NT2/D1 (cell line): ENCODE measurements around the gene AP2B1.

Experiments used
- DNase-seq: peaks from one replicate; pipeline ENCODE4 v3.0.0-alpha.2; 2011; ENCODE audit warnings: low read depth, low spot score
- H3K27me3 ChIP-seq: 2 replicates; pipeline ENCODE4 v1.6.0; 2011; ENCODE audit warnings: mild to moderate bottlenecking; ENCODE audit not compliant: insufficient read length, insufficient read depth
- H3K36me3 ChIP-seq: 2 replicates; pipeline ENCODE4 v1.6.1; 2011; ENCODE audit warnings: mild to moderate bottlenecking, low read length, mixed read lengths; ENCODE audit not compliant: insufficient read depth, insufficient read length
- H3K4me1 ChIP-seq: 2 replicates; pipeline ENCODE4 v1.5.1; 2011; ENCODE audit not compliant: insufficient read depth, insufficient read length
- H3K4me3 ChIP-seq: 2 replicates; pipeline ENCODE4 v1.5.1; 2011; ENCODE audit warnings: low read depth; ENCODE audit not compliant: insufficient read length
- H3K9ac ChIP-seq: 2 replicates; pipeline ENCODE4 v1.6.0; 2011; ENCODE audit warnings: low read depth; ENCODE audit not compliant: insufficient read length
- H3K9me3 ChIP-seq: 2 replicates; pipeline ENCODE4 v1.5.1; 2011; ENCODE audit warnings: mild to moderate bottlenecking, low read length; ENCODE audit not compliant: insufficient read depth
- SUZ12 ChIP-seq: IDR thresholded peaks from 2 replicates; pipeline ENCODE4 v1.6.1; 2011; ENCODE audit not compliant: insufficient read length, insufficient read depth; ENCODE audit errors: extremely low read depth
- YY1 ChIP-seq: IDR thresholded peaks from 2 replicates; pipeline ENCODE4 v1.6.1; 2011; ENCODE audit not compliant: insufficient read length, insufficient read depth
- ZNF274 ChIP-seq: IDR thresholded peaks from 2 replicates; pipeline ENCODE4 v1.6.1; 2011; ENCODE audit warnings: mild to moderate bottlenecking, low read depth, low read length

The AP2B1 gene

GRCh38 chr17:35545150-35545549 lies 42.0 kb upstream of the AP2B1 start:
- H3K9ac ChIP-seq, result no peak overlapping the region
- no peaks in the 10 kb centered on the region for H3K36me3 ChIP-seq
- DNase-seq, result no peak
- H3K4me1 ChIP-seq, result no peaks in the 10 kb centered on the region
- no peak for TF ChIP-seq YY1
- TF ChIP-seq ZNF274, result no peak
- no peak for TF ChIP-seq SUZ12
- no peaks in the 10 kb centered on the region for H3K9me3 ChIP-seq
- H3K27me3 ChIP-seq, result no peaks in the 10 kb centered on the region
- H3K4me3 ChIP-seq, result no peak overlapping the region

GRCh38 chr17:35546487-35546886 lies 40.6 kb upstream of the AP2B1 start:
- TF ChIP-seq SUZ12, result no peak
- no peak for TF ChIP-seq YY1
- TF ChIP-seq ZNF274, result no peak
- Histone ChIP-seq H3K4me3 (no peak overlapping the region), H3K27me3 (no peaks in the 10 kb centered on the region), H3K36me3 (no peaks in the 10 kb centered on the region), H3K4me1 (no peaks in the 10 kb centered on the region), H3K9me3 (no peaks in the 10 kb centered on the region), H3K9ac (no peak overlapping the region)
- DNase-seq, result no peak

GRCh38 chr17:35548208-35548810 lies 38.8 kb upstream of the AP2B1 start:
- no peak for DNase-seq
- no peak for TF ChIP-seq SUZ12
- TF ChIP-seq YY1, result no peak
- no peak for TF ChIP-seq ZNF274
- H3K9ac ChIP-seq, result no peak overlapping the region
- no peaks in the 10 kb centered on the region for H3K27me3 ChIP-seq
- no peaks in the 10 kb centered on the region for H3K36me3 ChIP-seq
- H3K9me3 ChIP-seq, result no peaks in the 10 kb centered on the region
- H3K4me3 ChIP-seq, result no peak overlapping the region
- no peaks in the 10 kb centered on the region for H3K4me1 ChIP-seq

- Histone ChIP-seq H3K4me3 (no peak overlapping the region), H3K9ac (no peak overlapping the region), H3K9me3 (no peaks in the 10 kb centered on the region), H3K27me3 (no peaks in the 10 kb centered on the region), H3K36me3 (no peaks in the 10 kb centered on the region), H3K4me1 (no peaks in the 10 kb centered on the region)
- TF ChIP-seq ZNF274 (no peak), SUZ12 (no peak), YY1 (no peak)
- DNase-seq, result no peak
Observed at GRCh38 chr17:35548978-35549377, 38.1 kb upstream of the AP2B1 start.

GRCh38 chr17:35553310-35553709 lies 33.8 kb upstream of the AP2B1 start:
- Histone ChIP-seq H3K36me3 (no peaks in the 10 kb centered on the region), H3K4me1 (no peaks in the 10 kb centered on the region), H3K9me3 (no peaks in the 10 kb centered on the region), H3K9ac (no peak overlapping the region), H3K4me3 (no peak overlapping the region), H3K27me3 (no peaks in the 10 kb centered on the region)
- DNase-seq, result no peak
- TF ChIP-seq YY1, result no peak
- no peak for TF ChIP-seq SUZ12
- TF ChIP-seq ZNF274, result no peak

GRCh38 chr17:35554668-35555067 lies 32.5 kb upstream of the AP2B1 start:
- no peaks in the 10 kb centered on the region for H3K9me3 ChIP-seq
- H3K4me1 ChIP-seq, result no peaks in the 10 kb centered on the region
- no peak overlapping the region for H3K4me3 ChIP-seq
- no peak for TF ChIP-seq SUZ12
- no peak for TF ChIP-seq YY1
- TF ChIP-seq ZNF274, result no peak
- H3K36me3 ChIP-seq, result no peaks in the 10 kb centered on the region
- H3K27me3 ChIP-seq, result no peaks in the 10 kb centered on the region
- DNase-seq, result no peak
- H3K9ac ChIP-seq, result no peak overlapping the region

- DNase-seq, result no peak
- no peak overlapping the region for H3K9ac ChIP-seq
- no peak overlapping the region for H3K4me3 ChIP-seq
- H3K36me3 ChIP-seq, result no peaks in the 10 kb centered on the region
- H3K4me1 ChIP-seq, result no peaks in the 10 kb centered on the region
- H3K9me3 ChIP-seq, result no peaks in the 10 kb centered on the region
- H3K27me3 ChIP-seq, result no peaks in the 10 kb centered on the region
- TF ChIP-seq ZNF274 (no peak), SUZ12 (no peak), YY1 (no peak)
Observed at GRCh38 chr17:35555691-35556090, 31.4 kb upstream of the AP2B1 start.
